GM18520 (cell line): ENCODE measurements around the gene CHTOP.

ENCODE experiments used
- ATAC-seq: cut with Tn5 transposase; IDR thresholded peaks from one replicate; pipeline ENCODE4 v1.9.1; 2021; ENCODE audit not compliant: unreplicated experiment

Gene CHTOP

GRCh38 chr1:153612755-153613331, 21.0 kb upstream of the CHTOP start, which contains the start of gene S100A16:
TSS of gene S100A16 (minus strand) at chr1:153613137. CDS start at chr1:153608151, 4,986 bp downstream.
- no peak for ATAC-seq

DNA sequence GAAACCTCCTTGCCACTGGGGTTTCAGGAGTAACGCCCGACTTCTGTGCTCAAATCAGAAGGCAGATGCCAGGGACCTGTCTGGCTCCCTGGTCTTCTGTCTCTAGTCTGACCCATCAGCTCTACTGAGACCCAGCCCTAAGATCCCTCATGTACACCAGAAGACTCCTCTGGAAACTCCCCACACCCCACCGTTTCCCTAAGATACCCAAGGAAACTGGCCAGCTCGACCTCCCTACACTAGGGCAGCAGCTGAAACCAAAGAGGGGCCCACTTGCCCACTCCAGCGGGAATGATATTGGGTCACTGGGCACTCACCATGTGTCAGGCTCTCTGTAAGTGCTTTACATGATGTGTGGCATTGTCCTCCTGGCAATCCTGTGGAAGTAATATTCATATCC, 20.5 kb upstream of the CHTOP start:
- no peak for ATAC-seq

DNA sequence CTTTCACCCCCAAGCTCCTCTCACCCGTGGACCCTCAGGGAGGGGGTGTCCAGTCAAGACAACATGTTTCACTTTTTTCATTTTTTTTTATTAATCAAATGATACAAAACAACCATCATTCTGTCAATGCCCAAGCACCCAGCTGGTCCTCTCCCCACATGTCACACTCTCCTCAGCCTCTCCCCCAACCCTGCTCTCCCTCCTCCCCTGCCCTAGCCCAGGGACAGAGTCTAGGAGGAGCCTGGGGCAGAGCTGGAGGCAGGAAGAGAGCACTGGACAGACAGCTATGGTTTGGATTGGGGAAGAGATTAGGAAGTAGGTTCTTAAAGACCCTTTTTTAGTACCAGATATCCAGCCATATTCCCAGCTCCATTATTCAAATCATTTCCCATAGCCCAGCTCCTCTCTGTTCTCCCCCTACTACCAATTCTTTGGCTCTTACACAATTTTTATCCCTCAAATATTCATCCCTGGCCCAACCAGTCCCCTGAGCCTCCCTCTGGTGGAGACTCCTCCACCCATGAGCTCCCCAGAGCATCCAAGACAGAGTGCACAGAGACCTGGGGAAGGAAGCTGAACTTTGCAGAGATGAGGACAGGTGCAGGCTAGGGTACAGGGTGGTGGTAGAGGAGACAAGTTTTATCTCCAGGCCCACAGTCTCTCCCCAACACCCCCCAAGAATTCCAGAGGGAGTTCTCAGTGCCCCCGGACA, 19.5 kb upstream of the CHTOP start:
- ATAC-seq: no peak

- ATAC-seq: no peak
These were observed 19.0 kb upstream of the CHTOP start for GRCh38 chr1:153614906-153615305.

GRCh38 chr1:153615406-153615805, 18.5 kb upstream of the CHTOP start:
- ATAC-seq: no peak

DNA sequence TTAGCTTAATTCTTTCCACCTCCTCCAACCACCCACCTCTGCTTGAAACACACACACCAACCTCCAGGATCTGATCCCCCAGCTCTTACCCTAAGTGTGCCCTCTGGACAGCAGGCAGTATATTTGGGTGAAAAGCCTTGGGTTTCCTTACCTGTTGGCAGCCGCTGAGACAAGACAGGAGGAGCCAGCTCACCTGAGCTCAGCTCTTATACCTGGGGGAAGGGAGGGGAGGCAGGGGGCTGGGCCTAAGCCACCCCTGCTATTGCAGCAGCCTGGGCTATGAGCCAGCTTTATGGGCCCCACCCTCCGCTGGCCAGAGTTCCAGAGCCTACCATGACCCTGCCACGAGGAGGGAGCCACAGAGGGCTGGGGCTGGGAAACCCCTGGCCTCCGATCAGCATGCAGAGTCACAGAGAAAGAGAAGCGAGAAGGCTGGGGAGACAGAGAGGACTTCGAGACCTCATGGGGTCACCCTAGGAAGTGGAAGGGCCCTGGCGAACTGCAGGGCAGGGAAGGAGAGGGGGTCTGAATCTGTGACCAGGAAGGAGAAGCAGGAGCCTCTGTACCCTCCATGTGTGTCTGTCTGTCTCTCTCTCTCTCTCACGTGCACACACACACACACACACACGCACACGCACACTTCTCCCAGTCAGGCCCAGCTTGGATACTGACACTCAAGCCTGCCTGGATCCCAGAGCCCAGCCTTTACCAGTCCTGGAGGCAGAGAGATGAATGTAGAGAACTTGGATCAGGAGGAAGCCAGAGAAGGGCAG, 17.5 kb upstream of the CHTOP start, which contains the start of gene S100A14:
Gene S100A14, minus strand, starts transcription at position 182 of the 773 bp plus-strand sequence. CDS start 467 bp downstream, outside the sequence.
- no peak for ATAC-seq

DNA sequence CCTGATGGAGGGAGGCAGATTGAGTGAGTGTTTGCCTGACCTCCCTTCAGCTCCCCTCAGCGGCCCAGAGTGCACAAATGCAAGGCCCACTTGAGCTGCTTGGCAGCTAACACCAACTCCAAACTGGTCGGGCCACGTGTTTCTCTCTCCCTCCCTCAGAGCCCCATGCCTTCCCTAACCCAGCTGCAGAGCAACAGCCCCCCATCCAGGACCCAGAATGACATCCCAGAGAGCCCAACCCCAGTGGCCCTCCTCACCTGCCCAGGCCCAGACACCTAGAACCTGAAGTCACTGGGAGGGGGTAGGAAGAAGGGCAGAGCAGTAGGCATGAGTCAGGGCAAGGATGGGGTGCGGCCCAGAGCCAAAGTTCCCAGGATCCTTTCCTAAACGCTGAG, 17.0 kb upstream of the CHTOP start:
- no peak for ATAC-seq

GRCh38 chr1:153617663-153618062, 16.2 kb upstream of the CHTOP start:
- no peak for ATAC-seq

GRCh38 chr1:153619171-153619570, 14.7 kb upstream of the CHTOP start:
- no peak for ATAC-seq

GRCh38 chr1:153623101-153623500, 10.8 kb upstream of the CHTOP start:
- ATAC-seq: no peak

GRCh38 chr1:153624965-153625611, 8.8 kb upstream of the CHTOP start:
- no peak for ATAC-seq

DNA sequence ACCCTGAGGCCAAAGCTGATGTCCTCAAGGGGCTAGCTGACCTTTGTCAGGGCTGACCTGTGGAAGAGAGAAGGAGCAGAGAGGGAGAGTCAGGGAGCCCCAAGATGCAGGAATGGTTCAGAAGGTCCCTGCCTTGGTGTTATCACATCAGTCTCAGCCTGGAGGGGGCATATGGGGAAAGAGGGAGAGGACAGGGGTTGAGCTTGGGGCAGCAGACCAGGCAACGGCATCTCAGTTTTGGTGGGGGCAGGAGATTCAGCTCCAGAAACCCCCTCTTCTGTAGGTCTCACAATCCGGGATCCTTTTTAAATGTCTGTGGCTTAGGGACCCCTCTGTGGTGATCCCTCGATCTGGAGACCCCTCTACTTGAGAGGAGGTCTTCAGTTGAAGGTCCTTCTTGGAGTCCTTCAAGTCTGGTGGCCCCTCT, 7.4 kb upstream of the CHTOP start:
- ATAC-seq: no peak

DNA sequence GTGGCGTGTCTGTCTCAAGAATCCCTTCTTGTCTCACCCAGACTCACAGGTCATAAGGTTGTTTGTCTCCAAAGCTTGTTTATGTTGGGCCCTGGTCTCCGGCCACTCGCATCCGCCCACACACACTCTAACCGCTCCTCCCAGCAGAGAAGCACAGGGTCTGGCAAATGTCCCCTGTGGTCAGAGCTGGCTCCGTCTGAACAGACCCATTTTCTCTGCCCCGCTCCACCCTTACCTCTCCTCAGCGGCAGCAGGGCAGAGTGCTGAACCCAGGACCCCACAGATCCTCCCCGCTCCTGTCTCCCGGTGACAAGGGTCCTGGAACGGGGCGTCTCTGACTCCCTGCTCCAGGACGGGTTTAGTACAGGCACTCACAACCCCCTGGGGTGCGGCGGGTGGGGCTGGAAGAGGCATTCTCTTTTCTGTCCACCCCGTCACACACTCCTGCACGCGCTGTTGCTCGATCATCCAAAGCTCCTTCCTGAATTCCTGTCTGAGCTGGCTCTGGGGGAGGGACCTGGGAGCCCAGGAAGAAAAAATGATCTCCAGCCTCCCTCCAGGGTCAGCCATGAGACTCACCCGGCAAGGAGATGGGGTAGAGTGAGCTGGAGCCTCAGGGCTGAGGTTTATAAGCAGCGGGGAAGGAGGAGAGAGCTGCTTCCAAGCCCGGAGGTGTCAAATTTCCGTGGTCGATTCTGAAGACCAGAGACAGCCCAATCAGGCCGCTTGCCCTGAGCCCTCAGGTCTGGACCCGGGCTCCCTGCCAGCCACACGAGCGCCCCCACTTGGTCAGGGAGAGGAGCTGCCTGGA, 6.8 kb upstream of the CHTOP start, which contains the start of gene S100A13:
Gene S100A13, minus strand, starts transcription at position 602 of the 811 bp plus-strand sequence. CDS start 1,033 bp downstream, outside the sequence.
- ATAC-seq: no peak

GRCh38 chr1:153627715-153628626, 5.9 kb upstream of the CHTOP start, which contains the start of gene S100A1:
TSS of gene S100A1 (plus strand) at chr1:153628434. CDS start at chr1:153630522, 2,088 bp downstream.
- ATAC-seq: no peak

- ATAC-seq: no peak
These were observed 5.1 kb upstream of the CHTOP start for GRCh38 chr1:153628638-153629342.

DNA sequence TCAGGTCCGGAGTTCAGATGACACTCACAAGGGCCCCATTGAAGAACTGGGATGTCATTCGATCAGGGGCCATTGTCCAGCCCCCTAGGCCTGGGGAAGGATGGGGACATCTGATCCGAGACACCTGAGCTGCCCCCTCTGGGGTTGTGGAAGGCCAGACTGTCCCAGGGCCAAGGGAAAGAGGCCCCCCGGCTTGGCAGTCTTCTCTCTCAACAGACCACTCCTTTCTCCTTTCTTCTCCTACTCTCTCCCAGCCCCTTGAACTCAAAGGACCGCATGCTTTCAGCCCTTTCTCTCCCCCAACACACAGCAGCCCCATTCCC, 4.6 kb upstream of the CHTOP start:
- ATAC-seq: no peak

DNA sequence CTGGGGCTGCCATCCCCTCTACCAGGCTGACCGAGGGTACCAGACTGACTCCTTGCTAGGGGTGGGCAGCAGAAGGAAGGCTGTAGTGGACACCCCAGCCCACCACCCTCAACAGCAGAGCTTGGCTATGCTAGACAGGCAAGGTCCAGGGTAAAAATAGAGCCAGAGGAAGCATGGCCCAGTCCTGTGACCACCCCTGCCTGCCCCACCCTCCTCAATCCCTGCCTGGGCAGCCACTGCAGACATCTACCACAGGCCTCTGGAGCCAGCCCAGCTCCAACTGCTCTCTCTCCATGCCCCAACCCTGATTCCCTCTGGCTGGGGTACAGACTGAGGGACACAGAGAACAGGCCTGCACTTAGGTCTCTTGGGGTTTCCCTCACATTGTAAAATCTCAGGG, 3.9 kb upstream of the CHTOP start:
- ATAC-seq: no peak

DNA sequence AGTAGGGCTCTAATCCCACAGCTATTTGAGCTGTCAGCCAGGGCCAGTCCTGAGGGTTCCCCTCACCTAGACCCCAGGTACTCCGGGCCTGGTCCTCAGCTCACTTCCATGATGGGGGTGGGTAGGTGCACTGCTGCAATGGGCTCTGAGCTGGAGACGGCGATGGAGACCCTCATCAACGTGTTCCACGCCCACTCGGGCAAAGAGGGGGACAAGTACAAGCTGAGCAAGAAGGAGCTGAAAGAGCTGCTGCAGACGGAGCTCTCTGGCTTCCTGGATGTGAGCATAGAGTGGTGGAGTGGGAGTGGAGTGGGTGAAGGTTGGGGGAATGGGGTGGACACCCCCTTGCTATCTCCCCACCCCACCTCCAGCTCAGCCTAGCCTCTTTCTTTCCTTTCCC, 3.5 kb upstream of the CHTOP start:
- ATAC-seq: no peak
